ENCODE measurements around the gene SPATA9. TPM values are rescaled to one million over a fixed set of nuclear protein-coding genes. Genes with fewer than 3 reads are reported as not detected.

SPATA9 gene
- total and polyA plus RNA-seq, 9 of the 15 experiments (the other 6 are each of a cell fraction or from before 2014, with no cell fraction given), result 0.16 to 5.5 (median 0.39) TPM; not detected in 3

GRCh38 chr5:95620870-95621838, 61.6 kb downstream of the SPATA9 start:
- no peaks in the 10 kb centered on the region for H3K36me3 ChIP-seq (ENCODE audit: control insufficient read depth, insufficient read depth, low read length)
- DNase-seq (ENCODE audit: extremely low read depth in 1 of 4, low spot score in 3 of 4), result no peak
- ATAC-seq, result no peak
- no TSS peak for BruUV-seq (replicated peaks)
- no peaks in the 10 kb centered on the region for H3K9me1 ChIP-seq (ENCODE audit: control insufficient read depth, insufficient read depth, low read length)
- intact Hi-C loops (cut with micrococcal nuclease), result no loop called here
- TF ChIP-seq, protein P1, sequence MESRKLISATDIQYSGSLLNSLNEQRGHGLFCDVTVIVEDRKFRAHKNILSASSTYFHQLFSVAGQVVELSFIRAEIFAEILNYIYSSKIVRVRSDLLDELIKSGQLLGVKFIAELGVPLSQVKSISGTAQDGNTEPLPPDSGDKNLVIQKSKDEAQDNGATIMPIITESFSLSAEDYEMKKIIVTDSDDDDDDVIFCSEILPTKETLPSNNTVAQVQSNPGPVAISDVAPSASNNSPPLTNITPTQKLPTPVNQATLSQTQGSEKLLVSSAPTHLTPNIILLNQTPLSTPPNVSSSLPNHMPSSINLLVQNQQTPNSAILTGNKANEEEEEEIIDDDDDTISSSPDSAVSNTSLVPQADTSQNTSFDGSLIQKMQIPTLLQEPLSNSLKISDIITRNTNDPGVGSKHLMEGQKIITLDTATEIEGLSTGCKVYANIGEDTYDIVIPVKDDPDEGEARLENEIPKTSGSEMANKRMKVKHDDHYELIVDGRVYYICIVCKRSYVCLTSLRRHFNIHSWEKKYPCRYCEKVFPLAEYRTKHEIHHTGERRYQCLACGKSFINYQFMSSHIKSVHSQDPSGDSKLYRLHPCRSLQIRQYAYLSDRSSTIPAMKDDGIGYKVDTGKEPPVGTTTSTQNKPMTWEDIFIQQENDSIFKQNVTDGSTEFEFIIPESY (CRISPR knock-in tag; IDR thresholded peaks at IDR 0.05), result peak; percentile 53; the same call in 1 of the 2 replicates
- TF ChIP-seq, protein P2, sequence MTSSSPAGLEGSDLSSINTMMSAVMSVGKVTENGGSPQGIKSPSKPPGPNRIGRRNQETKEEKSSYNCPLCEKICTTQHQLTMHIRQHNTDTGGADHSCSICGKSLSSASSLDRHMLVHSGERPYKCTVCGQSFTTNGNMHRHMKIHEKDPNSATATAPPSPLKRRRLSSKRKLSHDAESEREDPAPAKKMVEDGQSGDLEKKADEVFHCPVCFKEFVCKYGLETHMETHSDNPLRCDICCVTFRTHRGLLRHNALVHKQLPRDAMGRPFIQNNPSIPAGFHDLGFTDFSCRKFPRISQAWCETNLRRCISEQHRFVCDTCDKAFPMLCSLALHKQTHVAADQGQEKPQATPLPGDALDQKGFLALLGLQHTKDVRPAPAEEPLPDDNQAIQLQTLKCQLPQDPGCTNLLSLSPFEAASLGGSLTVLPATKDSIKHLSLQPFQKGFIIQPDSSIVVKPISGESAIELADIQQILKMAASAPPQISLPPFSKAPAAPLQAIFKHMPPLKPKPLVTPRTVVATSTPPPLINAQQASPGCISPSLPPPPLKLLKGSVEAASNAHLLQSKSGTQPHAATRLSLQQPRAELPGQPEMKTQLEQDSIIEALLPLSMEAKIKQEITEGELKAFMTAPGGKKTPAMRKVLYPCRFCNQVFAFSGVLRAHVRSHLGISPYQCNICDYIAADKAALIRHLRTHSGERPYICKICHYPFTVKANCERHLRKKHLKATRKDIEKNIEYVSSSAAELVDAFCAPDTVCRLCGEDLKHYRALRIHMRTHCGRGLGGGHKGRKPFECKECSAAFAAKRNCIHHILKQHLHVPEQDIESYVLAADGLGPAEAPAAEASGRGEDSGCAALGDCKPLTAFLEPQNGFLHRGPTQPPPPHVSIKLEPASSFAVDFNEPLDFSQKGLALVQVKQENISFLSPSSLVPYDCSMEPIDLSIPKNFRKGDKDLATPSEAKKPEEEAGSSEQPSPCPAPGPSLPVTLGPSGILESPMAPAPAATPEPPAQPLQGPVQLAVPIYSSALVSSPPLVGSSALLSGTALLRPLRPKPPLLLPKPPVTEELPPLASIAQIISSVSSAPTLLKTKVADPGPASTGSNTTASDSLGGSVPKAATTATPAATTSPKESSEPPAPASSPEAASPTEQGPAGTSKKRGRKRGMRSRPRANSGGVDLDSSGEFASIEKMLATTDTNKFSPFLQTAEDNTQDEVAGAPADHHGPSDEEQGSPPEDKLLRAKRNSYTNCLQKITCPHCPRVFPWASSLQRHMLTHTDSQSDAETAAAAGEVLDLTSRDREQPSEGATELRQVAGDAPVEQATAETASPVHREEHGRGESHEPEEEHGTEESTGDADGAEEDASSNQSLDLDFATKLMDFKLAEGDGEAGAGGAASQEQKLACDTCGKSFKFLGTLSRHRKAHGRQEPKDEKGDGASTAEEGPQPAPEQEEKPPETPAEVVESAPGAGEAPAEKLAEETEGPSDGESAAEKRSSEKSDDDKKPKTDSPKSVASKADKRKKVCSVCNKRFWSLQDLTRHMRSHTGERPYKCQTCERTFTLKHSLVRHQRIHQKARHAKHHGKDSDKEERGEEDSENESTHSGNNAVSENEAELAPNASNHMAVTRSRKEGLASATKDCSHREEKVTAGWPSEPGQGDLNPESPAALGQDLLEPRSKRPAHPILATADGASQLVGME (CRISPR knock-in tag; IDR thresholded peaks at IDR 0.05), result no peak
- peak; percentile 48 for TF ChIP-seq PCBP1 (IDR thresholded peaks at IDR 0.05; ENCODE audit: low read depth, low read length, poor library complexity, severe bottlenecking)
- no peak for TF ChIP-seq FOXK2 (conservative IDR thresholded peaks at IDR 0.05 in 1 of 2, IDR thresholded peaks at IDR 0.05 in 1 of 2; ENCODE audit: low read depth in 2 of 2)
- H3K4me1 ChIP-seq (replicated peaks in 1 of 2; ENCODE audit: control insufficient read depth in 2 of 2, insufficient read depth in 2 of 2, low read length in 2 of 2), result no peaks in the 10 kb centered on the region
- H3K79me2 ChIP-seq (ENCODE audit: control insufficient read depth, insufficient read depth, low read length), result no peaks in the 10 kb centered on the region
- no peak overlapping the region for H2AFZ ChIP-seq (ENCODE audit: low read depth, low read length)
- no peaks in the 10 kb centered on the region for H3K27me3 ChIP-seq (ENCODE audit: control insufficient read depth in 2 of 2, insufficient read depth in 2 of 2, low read length in 2 of 2)
- WGBS (ENCODE audit: insufficient coverage, low coverage, missing lambda C conversion rate), result 88% methylated on average over 26 of the region's 92 CpGs
- CTCF ChIA-PET (ENCODE audit: low intra/inter-chr PET ratio), result no interaction called here
- H3K4me3 ChIP-seq, result no peak overlapping the region
- no peak overlapping the region for H3K4me2 ChIP-seq (ENCODE audit: insufficient read depth, low read length)
- FAIRE-seq, result no peak
- POLR2A ChIA-PET, result no interaction called here
- no peaks in the 10 kb centered on the region for H4K20me1 ChIP-seq (replicated peaks; ENCODE audit: control insufficient read depth, insufficient read depth, low read length)
- H3K27ac ChIP-seq (ENCODE audit: extremely low read depth, low read depth, low read length), result no peak overlapping the region
- in situ Hi-C loops (cut with MboI), result no loop called here
- H3K9me3 ChIP-seq (replicated peaks; ENCODE audit: control insufficient read depth, insufficient read depth, low read depth, low read length), result no peaks in the 10 kb centered on the region
- H3K9ac ChIP-seq (ENCODE audit: insufficient read depth in 1 of 2, low read depth in 2 of 2, low read length in 2 of 2), result no peak overlapping the region
